Measurements from ENCODE around the gene DLGAP1. TPM values are rescaled to one million over a fixed set of nuclear protein-coding genes. Genes with fewer than 3 reads are reported as not detected.

The DLGAP1 gene
- total and polyA plus RNA-seq, 2 of the 8 experiments (the other 6 are each of a cell fraction or from before 2014, with no cell fraction given), result 11.8 to 16.9 TPM

DNA sequence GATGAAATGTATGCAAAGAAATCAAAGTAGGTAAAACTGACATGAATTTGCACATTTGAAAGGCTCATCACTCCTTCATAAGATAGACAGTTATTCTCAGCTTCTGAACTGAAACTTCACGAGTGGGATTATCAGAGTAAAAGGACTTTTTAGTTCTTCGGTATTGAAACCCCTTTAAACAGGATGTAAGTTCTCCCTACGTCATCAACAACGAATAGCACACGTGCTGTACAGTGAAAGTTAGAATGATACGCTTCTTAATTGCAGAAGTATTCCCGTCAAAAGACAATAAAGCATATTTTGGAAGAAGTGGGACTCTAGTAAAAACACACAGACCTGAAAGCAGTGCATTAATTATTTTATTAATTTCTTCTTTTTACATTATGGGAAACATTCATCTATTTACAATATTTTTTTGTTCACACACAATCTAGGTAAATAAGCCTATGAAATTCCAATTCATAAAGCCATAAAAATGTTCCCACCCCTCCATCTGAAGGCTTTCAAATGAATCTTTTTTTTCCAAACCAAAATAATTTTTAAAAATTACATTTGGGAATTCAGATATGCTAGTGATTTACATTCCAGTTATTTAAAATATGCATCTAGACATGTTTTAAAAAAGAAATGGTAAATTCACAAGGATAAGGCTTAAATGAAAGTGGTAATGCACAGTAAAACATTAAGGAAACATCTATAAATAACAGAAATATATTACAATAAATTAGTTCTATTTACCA lies 959.2 kb downstream of the DLGAP1 start:
- H3K4ac ChIP-seq (replicated peaks; ENCODE audit: insufficient read length, low read depth, low read length), result no peak overlapping the region
- H2BK12ac ChIP-seq (ENCODE audit: low read depth, low read length), result no peak overlapping the region
- no peak for FAIRE-seq
- DNase-seq (ENCODE audit: low read depth in 1 of 2, low spot score in 2 of 2), result no peak
- H3K27me3 ChIP-seq (replicated peaks in 1 of 4; ENCODE audit: control insufficient read depth in 3 of 4, extremely low read depth in 1 of 4, insufficient read depth in 3 of 4, low read length in 3 of 4), result no peaks in the 10 kb centered on the region; a peak in 4 of 7 replicates
- ChIA-PET POLR2A (ENCODE audit: partially characterized antibody) (interaction anchor here (0.6 kb wide), 1 partner anchor 28 kb away, joined by 3 read pairs; no protein-coding TSS in a partner anchor), CTCF (ENCODE audit: partially characterized antibody) (interaction anchor here (1.8 to 3.5 kb wide), 3 partner anchors 10 to 14 kb away, joined by 5 to 12 read pairs (median 12); no protein-coding TSS in a partner anchor)
- TF ChIP-seq BACH1 (IDR thresholded peaks at IDR 0.05; ENCODE audit: low read length), result no peak
- no peak for TF ChIP-seq ZNF274 (IDR thresholded peaks at IDR 0.05; ENCODE audit: borderline replicate concordance, extremely low read depth, low read length)
- TF ChIP-seq SP4 (IDR thresholded peaks at IDR 0.05; ENCODE audit: low read length), result no peak
- TF ChIP-seq NRF1 (IDR thresholded peaks at IDR 0.05; ENCODE audit: low read depth, low read length), result no peak
- peaks cover 5% of the 10 kb centered on the region for H3K23me2 ChIP-seq (ENCODE audit: low read depth, low read length)
- no peak overlapping the region for H3K4me3 ChIP-seq (ENCODE audit: extremely low read depth in 1 of 4, insufficient read depth in 2 of 4, low read depth in 3 of 4, low read length in 4 of 4)
- H2AFZ ChIP-seq (ENCODE audit: low read length), result no peak overlapping the region
- no peak overlapping the region for H4K8ac ChIP-seq (ENCODE audit: extremely low read depth, insufficient read depth, low read length)
- H3K23ac ChIP-seq (ENCODE audit: insufficient read length), result no peak overlapping the region
- no peak overlapping the region for H3K14ac ChIP-seq (ENCODE audit: insufficient read length)
- no peak overlapping the region for H3K27ac ChIP-seq (ENCODE audit: low read depth, low read length)
- no peaks in the 10 kb centered on the region for H3K36me3 ChIP-seq (ENCODE audit: control insufficient read depth in 2 of 4, insufficient read depth in 4 of 4, low read length in 3 of 4)
- H4K91ac ChIP-seq (replicated peaks; ENCODE audit: insufficient read length, low read length), result no peak overlapping the region
- H3K9ac ChIP-seq (replicated peaks in 1 of 4; ENCODE audit: extremely low read depth in 1 of 4, low read depth in 3 of 4, low read length in 3 of 4), result no peak overlapping the region
- no peak overlapping the region for H2BK15ac ChIP-seq (ENCODE audit: low read length)
- WGBS, 2 experiments (ENCODE audit: extremely low coverage in 1 of 2, insufficient coverage in 1 of 2, insufficient read length in 1 of 2, insufficient replicate concordance in 2 of 2, low coverage in 1 of 2, low lambda C conversion rate in 2 of 2, missing lambda C conversion rate in 1 of 2), result 89% methylated on average over 7 of the region's 7 CpGs; no CpG with 5 or more reads in 1 of the 2 experiments
- no peak overlapping the region for H3K4me2 ChIP-seq (ENCODE audit: insufficient read depth in 1 of 2, low read depth in 2 of 2, low read length in 2 of 2)
- no peak overlapping the region for H3K56ac ChIP-seq (replicated peaks; ENCODE audit: insufficient read length, low read depth, low read length)
- no peaks in the 10 kb centered on the region for H4K20me1 ChIP-seq (replicated peaks in 1 of 2; ENCODE audit: control insufficient read depth in 1 of 2, insufficient read depth in 2 of 2, low read length in 2 of 2)
- no peaks in the 10 kb centered on the region for H3K79me2 ChIP-seq (ENCODE audit: control insufficient read depth in 1 of 2, insufficient read depth in 2 of 2, low read length in 2 of 2)
- no peak overlapping the region for H2AK5ac ChIP-seq (ENCODE audit: low read depth, low read length)
- H2BK5ac ChIP-seq (ENCODE audit: low read depth, low read length), result no peak overlapping the region
- no peak overlapping the region for H4K5ac ChIP-seq (ENCODE audit: insufficient read length, low read depth, low read length)
- H2BK120ac ChIP-seq (replicated peaks; ENCODE audit: low read depth, low read length), result no peak overlapping the region
- H3K79me1 ChIP-seq (ENCODE audit: low read depth, low read length), result no peaks in the 10 kb centered on the region
- peaks cover 4 to 16% (median 6%) of the 10 kb centered on the region in 4 experiments for H3K4me1 ChIP-seq (replicated peaks in 1 of 4; ENCODE audit: control insufficient read depth in 3 of 4, insufficient read depth in 4 of 4, low read length in 3 of 4)
- no peak overlapping the region for H3K18ac ChIP-seq (ENCODE audit: extremely low read depth, low read length)
- no peaks in the 10 kb centered on the region for H3K9me3 ChIP-seq (ENCODE audit: insufficient read depth in 2 of 2, low read depth in 1 of 2, low read length in 1 of 2)
- no peak overlapping the region for H2BK20ac ChIP-seq (ENCODE audit: low read length)
